WTC11 (cell line): ENCODE results near the gene COL13A1.

ENCODE experiments used
- JUN ChIP-seq: sonication (generic); formaldehyde crosslinking; IDR thresholded peaks from 2 replicates; pipeline ENCODE4 v1.8.0; 2023; ENCODE audit warnings: mild to moderate bottlenecking, missing genetic modification reagents
- KAT7 ChIP-seq: sonication (generic); formaldehyde crosslinking; IDR thresholded peaks from 2 replicates; pipeline ENCODE4 v1.8.1; 2023; ENCODE audit warnings: missing genetic modification reagents, mild to moderate bottlenecking, borderline replicate concordance
- RELA ChIP-seq: sonication (generic); formaldehyde crosslinking; IDR thresholded peaks from 2 replicates; pipeline ENCODE4 v1.8.1; 2022; ENCODE audit warnings: missing genetic modification reagents, mild to moderate bottlenecking, borderline replicate concordance
- SP1 ChIP-seq: sonication (generic); formaldehyde crosslinking; conservative IDR thresholded peaks from 2 replicates; pipeline ENCODE4 v1.8.1; 2022; ENCODE audit warnings: missing genetic modification reagents
- ZNF232 ChIP-seq: sonication (generic); formaldehyde crosslinking; IDR thresholded peaks from 2 replicates; pipeline ENCODE4 v1.8.0; 2022; ENCODE audit warnings: mild to moderate bottlenecking, missing genetic modification reagents
- TF ChIP-seq, protein P1 (sequence below): fragments of 200-600 bp; IDR thresholded peaks from 2 replicates; pipeline ENCODE4 v1.8.0; 2022; ENCODE audit warnings: antibody characterized with exemption

DNA sequence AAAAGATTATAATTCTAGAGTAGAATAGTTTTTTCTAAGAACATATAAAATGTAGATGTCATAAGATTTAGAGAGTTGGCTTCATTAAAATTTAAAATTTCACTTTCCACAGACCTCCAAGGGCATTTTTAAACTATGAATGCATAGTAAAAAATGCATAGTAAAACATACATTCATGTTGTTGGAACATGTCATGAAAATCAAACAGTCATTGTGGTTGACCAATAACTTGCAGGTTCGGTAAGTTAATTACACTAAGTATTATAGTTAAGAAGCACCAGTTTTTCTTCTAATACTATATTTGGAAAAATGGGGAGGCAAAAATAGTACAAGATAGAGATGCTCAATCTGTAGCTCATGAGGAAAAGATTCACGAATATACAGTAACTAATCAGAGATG, 189.4 kb downstream of the COL13A1 start:
- TF ChIP-seq, protein P1, sequence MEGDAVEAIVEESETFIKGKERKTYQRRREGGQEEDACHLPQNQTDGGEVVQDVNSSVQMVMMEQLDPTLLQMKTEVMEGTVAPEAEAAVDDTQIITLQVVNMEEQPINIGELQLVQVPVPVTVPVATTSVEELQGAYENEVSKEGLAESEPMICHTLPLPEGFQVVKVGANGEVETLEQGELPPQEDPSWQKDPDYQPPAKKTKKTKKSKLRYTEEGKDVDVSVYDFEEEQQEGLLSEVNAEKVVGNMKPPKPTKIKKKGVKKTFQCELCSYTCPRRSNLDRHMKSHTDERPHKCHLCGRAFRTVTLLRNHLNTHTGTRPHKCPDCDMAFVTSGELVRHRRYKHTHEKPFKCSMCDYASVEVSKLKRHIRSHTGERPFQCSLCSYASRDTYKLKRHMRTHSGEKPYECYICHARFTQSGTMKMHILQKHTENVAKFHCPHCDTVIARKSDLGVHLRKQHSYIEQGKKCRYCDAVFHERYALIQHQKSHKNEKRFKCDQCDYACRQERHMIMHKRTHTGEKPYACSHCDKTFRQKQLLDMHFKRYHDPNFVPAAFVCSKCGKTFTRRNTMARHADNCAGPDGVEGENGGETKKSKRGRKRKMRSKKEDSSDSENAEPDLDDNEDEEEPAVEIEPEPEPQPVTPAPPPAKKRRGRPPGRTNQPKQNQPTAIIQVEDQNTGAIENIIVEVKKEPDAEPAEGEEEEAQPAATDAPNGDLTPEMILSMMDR: no peak
- TF ChIP-seq ZNF232 (CRISPR knock-in tag): no peak
- no peak for TF ChIP-seq SP1
- TF ChIP-seq JUN (CRISPR knock-in tag): no peak
- no peak for TF ChIP-seq KAT7 (CRISPR knock-in tag)
- no peak for TF ChIP-seq RELA (CRISPR knock-in tag)
